HepG2 (cell line): ENCODE results near the gene NRL. TPM values are rescaled to one million over a fixed set of nuclear protein-coding genes. Genes with fewer than 3 reads are reported as not detected.
A peak's percentile ranks its signal among the peaks of the same experiment; 100 is the strongest.

Experiments
- ATF4 ChIP-seq, 2 experiments: fragments of 450-650 bp in 1 of 2; sonication (generic) in 1 of 2; formaldehyde crosslinking; IDR thresholded peaks; 2 replicates each; pipeline versions ENCODE4 v1.5.0 to v1.8.0; 2020 to 2022; ENCODE audit warnings: mild to moderate bottlenecking in 1 of 2, missing genetic modification reagents in 1 of 2
- GLMP ChIP-seq: sonication (generic); formaldehyde crosslinking; IDR thresholded peaks from 2 replicates; pipeline ENCODE4 v1.9.0; 2021; ENCODE audit warnings: missing genetic modification reagents, mild to moderate bottlenecking, borderline replicate concordance
- GPBP1L1 ChIP-seq: sonication (generic); formaldehyde crosslinking; IDR thresholded peaks from 2 replicates; pipeline ENCODE4 v1.5.0; 2020; ENCODE audit warnings: mild to moderate bottlenecking, missing genetic modification reagents
- HMGXB3 ChIP-seq: sonication (generic); formaldehyde crosslinking; IDR thresholded peaks from 2 replicates; pipeline ENCODE4 v1.4.0; 2020; ENCODE audit warnings: missing genetic modification reagents, borderline replicate concordance
- KDM3A ChIP-seq: IDR thresholded peaks from 2 replicates; pipeline ENCODE4 v1.6.1; 2018; ENCODE audit warnings: low read depth, missing compliant biosample characterization
- MAZ ChIP-seq, 2 experiments: sonication (generic) in 1 of 2; formaldehyde crosslinking in 1 of 2; IDR thresholded peaks; 2 replicates each; pipeline versions ENCODE4 v1.5.0 to v1.6.1; 2012 to 2020; ENCODE audit warnings: low read depth in 2 of 2, mild to moderate bottlenecking in 2 of 2, borderline replicate concordance in 1 of 2, improper control_type of control experiment in 1 of 2, low read length in 1 of 2, missing genetic modification reagents in 1 of 2, moderate library complexity in 1 of 2
- NPAS2 ChIP-seq: sonication (generic); formaldehyde crosslinking; IDR thresholded peaks from 2 replicates; pipeline ENCODE4 v1.8.0; 2022; ENCODE audit warnings: mild to moderate bottlenecking, missing genetic modification reagents, borderline replicate concordance
- RFX5 ChIP-seq: IDR thresholded peaks from 2 replicates; pipeline ENCODE4 v1.6.1; 2011; ENCODE audit warnings: low read depth, low read length, improper control_type of control experiment
- THAP9 ChIP-seq: sonication (generic); formaldehyde crosslinking; IDR thresholded peaks from 2 replicates; pipeline ENCODE4; 2020; ENCODE audit warnings: missing genetic modification reagents, mild to moderate bottlenecking, borderline replicate concordance
- XBP1 ChIP-seq: sonication (generic); formaldehyde crosslinking; IDR thresholded peaks from 2 replicates; pipeline ENCODE4 v1.5.0; 2020; ENCODE audit warnings: missing genetic modification reagents
- ZBTB26 ChIP-seq: IDR thresholded peaks from 2 replicates; pipeline ENCODE4 v1.6.1; 2016; ENCODE audit warnings: missing compliant biosample characterization, missing genetic modification reagents, borderline replicate concordance
- ZBTB7A ChIP-seq: sonication (generic); formaldehyde crosslinking; IDR thresholded peaks from 2 replicates; pipeline ENCODE4 v1.8.0; 2022; ENCODE audit warnings: mild to moderate bottlenecking, missing genetic modification reagents
- ZNF382 ChIP-seq: sonication (generic); formaldehyde crosslinking; IDR thresholded peaks from 2 replicates; pipeline ENCODE4 v1.5.0; 2020; ENCODE audit warnings: missing genetic modification reagents, mild to moderate bottlenecking, borderline replicate concordance
- ZNF446 ChIP-seq: sonication (generic); formaldehyde crosslinking; IDR thresholded peaks from 2 replicates; pipeline ENCODE4 v1.5.0; 2020; ENCODE audit warnings: mild to moderate bottlenecking, missing genetic modification reagents
- ZNF761 ChIP-seq: sonication (generic); formaldehyde crosslinking; conservative IDR thresholded peaks from 2 replicates; pipeline ENCODE4 v1.4.0; 2020; ENCODE audit warnings: mild to moderate bottlenecking, missing genetic modification reagents
- polyA plus RNA-seq, 8 experiments: library from polyadenylated mRNA; depleted of rRNA in 3 of 8; stranded (reverse) in 7 of 8; unstranded in 1 of 8; fragments of >200 nt; fragmentation: Illumina TruSeq in 4 of 8; extraction: Trizol in 4 of 8; gene quantifications; 2 replicates each; pipeline versions ENCODE4 v1.2.1 to v1.2.3, GENCODE V29; 2011 to 2016; ENCODE audit warnings: low read depth in 4 of 8, missing spikeins in 1 of 8, mixed read lengths in 1 of 8; ENCODE audit not compliant: insufficient read depth in 1 of 8
- total RNA-seq, 5 experiments: library from RNA; depleted of rRNA; stranded (reverse); fragments of >200 nt; fragmentation: Illumina TruSeq; extraction: Trizol; gene quantifications; 2 replicates each; pipeline ENCODE4 v1.2.3, GENCODE V29; 2016; ENCODE audit warnings: low read depth in 1 of 5

NRL gene
- total and polyA plus RNA-seq, 2 of the 13 experiments (the other 11 are each of a cell fraction or from before 2014, with no cell fraction given): 2.5 to 4.7 TPM

GRCh38 chr14:24113801-24114531 lies 783 bp downstream of the NRL start (continued):
- TF ChIP-seq ATF4 (CRISPR knock-in tag; IDR thresholded peaks at IDR 0.05) (no peak), ZBTB26 (CRISPR knock-in tag) (peak; percentile 81), THAP9 (CRISPR knock-in tag) (peak; percentile 84), ZNF761 (CRISPR knock-in tag) (peak; percentile 98), ZNF446 (no peak), ZNF382 (CRISPR knock-in tag) (no peak), GPBP1L1 (CRISPR knock-in tag) (no peak), XBP1 (CRISPR knock-in tag) (peak; percentile 87; the same call in 1 of the 2 replicates), KDM3A (CRISPR knock-in tag) (peak; percentile 100), ZBTB7A (peak; percentile 95), GLMP (no peak), RFX5 (no peak; the same call in 1 of the 2 replicates), HMGXB3 (CRISPR knock-in tag) (peak; percentile 97), NPAS2 (CRISPR knock-in tag) (no peak), MAZ (IDR thresholded peaks at IDR 0.05; ENCODE audit: borderline replicate concordance, low read depth, low read length) (peak; percentile 100), MAZ (CRISPR knock-in tag; IDR thresholded peaks at IDR 0.05; ENCODE audit: low read depth) (peak; percentile 100)
